Neural progenitor cell (in vitro differentiated cells): Measurements from ENCODE around the gene PLSCR1. TPM values are rescaled to one million over a fixed set of nuclear protein-coding genes. Genes with fewer than 3 reads are reported as not detected.

Source experiments
- DNase-seq: peaks from one replicate; pipeline ENCODE4 v3.0.0-alpha.2; 2016; ENCODE audit warnings: low spot score
- H2AFZ ChIP-seq: fragments of 200-600 bp; sonication (generic); replicated peaks from 2 replicates; pipeline ENCODE4 v1.6.1; 2016; ENCODE audit warnings: antibody characterized with exemption
- H3F3A ChIP-seq: fragments of 200-600 bp; sonication (generic); 2 replicates; pipeline ENCODE4 v1.6.1; 2016; ENCODE audit warnings: antibody characterized with exemption, low read depth
- H3K27ac ChIP-seq: fragments of 200-600 bp; sonication (generic); 2 replicates; pipeline ENCODE4 v1.5.1; 2016; ENCODE audit warnings: mild to moderate bottlenecking
- H3K27me3 ChIP-seq: fragments of 200-600 bp; sonication (generic); 2 replicates; pipeline ENCODE4 v1.6.1; 2016; ENCODE audit warnings: mild to moderate bottlenecking, moderate library complexity
- H3K36me3 ChIP-seq: fragments of 200-600 bp; sonication (generic); 2 replicates; pipeline ENCODE4 v1.5.1; 2016
- H3K4me1 ChIP-seq: fragments of 200-600 bp; sonication (generic); 2 replicates; pipeline ENCODE4 v1.6.1; 2016; ENCODE audit warnings: mixed run types
- H3K4me2 ChIP-seq: fragments of 200-600 bp; sonication (generic); 2 replicates; pipeline ENCODE4 v1.6.1; 2016
- H3K4me3 ChIP-seq: fragments of 200-600 bp; sonication (generic); 2 replicates; pipeline ENCODE4 v1.5.1; 2016
- H3K79me2 ChIP-seq: fragments of 200-600 bp; sonication (generic); 2 replicates; pipeline ENCODE4 v1.6.1; 2016; ENCODE audit warnings: low read depth
- H3K9ac ChIP-seq: fragments of 200-600 bp; sonication (generic); 2 replicates; pipeline ENCODE4 v1.6.1; 2016
- H3K9me3 ChIP-seq: fragments of 200-600 bp; sonication (generic); 2 replicates; pipeline ENCODE4 v1.5.1; 2016; ENCODE audit warnings: low read depth
- H4K20me1 ChIP-seq: fragments of 200-600 bp; sonication (generic); 2 replicates; pipeline ENCODE4 v1.6.1; 2016; ENCODE audit warnings: low read depth
- H3K27ac Mint-ChIP-seq: 3 replicates; pipeline ENCODE4 v1.8.0; 2021; ENCODE audit warnings: mixed read lengths
- H3K27me3 Mint-ChIP-seq: 2 replicates; pipeline ENCODE4 v1.8.0; 2022; ENCODE audit warnings: low read depth, mild to moderate bottlenecking, inconsistent platforms, moderate library complexity, mixed read lengths; ENCODE audit not compliant: insufficient read depth
- H3K36me3 Mint-ChIP-seq: 3 replicates; pipeline ENCODE4 v1.8.0; 2021; ENCODE audit warnings: mixed read lengths
- H3K4me1 Mint-ChIP-seq: 3 replicates; pipeline ENCODE4 v1.8.0; 2021; ENCODE audit warnings: mixed read lengths
- H3K4me3 Mint-ChIP-seq: 3 replicates; pipeline ENCODE4 v1.8.0; 2021; ENCODE audit warnings: mild to moderate bottlenecking, moderate library complexity, mixed read lengths
- H3K9me3 Mint-ChIP-seq: 3 replicates; pipeline ENCODE4 v1.8.0; 2020; ENCODE audit warnings: mixed read lengths
- CTCF ChIP-seq: fragments of 200-600 bp; sonication (generic); IDR thresholded peaks from 2 replicates; pipeline ENCODE4 v1.5.1; 2017; ENCODE audit warnings: antibody characterized with exemption, mild to moderate bottlenecking
- EZH2 ChIP-seq: fragments of 200-600 bp; sonication (generic); IDR thresholded peaks from 2 replicates; pipeline ENCODE4 v1.6.1; 2017; ENCODE audit warnings: antibody characterized with exemption, mild to moderate bottlenecking, moderate library complexity
- EZH2phosphoT487 ChIP-seq: fragments of 200-600 bp; sonication (generic); IDR thresholded peaks from 2 replicates; pipeline ENCODE4 v1.6.1; 2017; ENCODE audit warnings: antibody characterized with exemption
- total RNA-seq: library from RNA; depleted of rRNA; stranded (reverse); fragments of >200 nt; gene quantifications from 2 replicates; pipeline ENCODE4 v1.2.3, GENCODE V29; 2015; ENCODE audit warnings: low replicate concordance

PLSCR1 gene
- total RNA-seq, 1 donor from 2014 or later = 23.9 TPM

- no peak overlapping the region for H3K4me3 Mint-ChIP-seq
- no peaks in the 10 kb centered on the region for H3K9me3 Mint-ChIP-seq
Measured at GRCh38 chr3:146468671-146469149, 75.7 kb downstream of the PLSCR1 start.

GRCh38 chr3:146468234-146468633, 76.2 kb downstream of the PLSCR1 start:
- Histone ChIP-seq H3K9me3 (no peaks in the 10 kb centered on the region), H3K4me2 (no peak overlapping the region), H3K79me2 (no peaks in the 10 kb centered on the region), H3K4me3 (no peak overlapping the region), H4K20me1 (no peaks in the 10 kb centered on the region), H3K27ac (no peak overlapping the region), H3K27me3 (no peaks in the 10 kb centered on the region), H3K9ac (no peak overlapping the region), H3F3A (no peaks in the 10 kb centered on the region), H2AFZ (no peak overlapping the region), H3K36me3 (no peaks in the 10 kb centered on the region), H3K4me1 (no peaks in the 10 kb centered on the region)
- H3K27me3 Mint-ChIP-seq = no peaks in the 10 kb centered on the region
- no peak overlapping the region for H3K27ac Mint-ChIP-seq
- no peak for DNase-seq
- no peaks in the 10 kb centered on the region for H3K4me1 Mint-ChIP-seq
- no peak overlapping the region for H3K4me3 Mint-ChIP-seq
- TF ChIP-seq EZH2 (no peak), CTCF (no peak), EZH2phosphoT487 (no peak)
- H3K9me3 Mint-ChIP-seq = peaks cover 4% of the 10 kb centered on the region
- no peaks in the 10 kb centered on the region for H3K36me3 Mint-ChIP-seq

More at GRCh38 chr3:146468671-146469149, 75.7 kb downstream of the PLSCR1 start:
- Histone ChIP-seq H4K20me1 (no peaks in the 10 kb centered on the region), H3F3A (no peaks in the 10 kb centered on the region), H3K9ac (no peak overlapping the region), H2AFZ (no peak overlapping the region), H3K27me3 (no peaks in the 10 kb centered on the region), H3K4me2 (no peak overlapping the region), H3K4me1 (no peaks in the 10 kb centered on the region), H3K27ac (no peak overlapping the region), H3K4me3 (no peak overlapping the region), H3K79me2 (no peaks in the 10 kb centered on the region), H3K9me3 (no peaks in the 10 kb centered on the region), H3K36me3 (no peaks in the 10 kb centered on the region)
- Mint-ChIP-seq H3K27me3 (no peaks in the 10 kb centered on the region), H3K36me3 (no peaks in the 10 kb centered on the region), H3K27ac (no peak overlapping the region), H3K4me1 (no peaks in the 10 kb centered on the region)
- DNase-seq = no peak
- TF ChIP-seq EZH2 = no peak
- TF ChIP-seq CTCF = no peak
- no peak for TF ChIP-seq EZH2phosphoT487

GRCh38 chr3:146466604-146467003, 77.8 kb downstream of the PLSCR1 start:
- no peaks in the 10 kb centered on the region for H3K36me3 ChIP-seq
- Mint-ChIP-seq H3K9me3 (peaks cover 4% of the 10 kb centered on the region), H3K36me3 (no peaks in the 10 kb centered on the region), H3K4me1 (no peaks in the 10 kb centered on the region), H3K4me3 (no peak overlapping the region), H3K27me3 (no peaks in the 10 kb centered on the region), H3K27ac (no peak overlapping the region)
- no peaks in the 10 kb centered on the region for H3K79me2 ChIP-seq
- H3K4me3 ChIP-seq = no peak overlapping the region
- no peak overlapping the region for H3K4me2 ChIP-seq
- H4K20me1 ChIP-seq = no peaks in the 10 kb centered on the region
- TF ChIP-seq EZH2phosphoT487 = no peak
- no peak for TF ChIP-seq CTCF
- TF ChIP-seq EZH2 = no peak
- no peaks in the 10 kb centered on the region for H3K9me3 ChIP-seq
- no peak overlapping the region for H3K27ac ChIP-seq
- no peaks in the 10 kb centered on the region for H3K27me3 ChIP-seq
- H3K9ac ChIP-seq = no peak overlapping the region
- H3F3A ChIP-seq = no peaks in the 10 kb centered on the region
- DNase-seq = no peak
- no peaks in the 10 kb centered on the region for H3K4me1 ChIP-seq
- no peak overlapping the region for H2AFZ ChIP-seq
